A549 (cell line): ENCODE measurements around the gene GRK1. TPM values are rescaled to one million over a fixed set of nuclear protein-coding genes. Genes with fewer than 3 reads are reported as not detected.

ENCODE experiments used
- ATAC-seq, 2 experiments: fragments of 200-7000 bp in 1 of 2; fragments of >200 bp in 1 of 2; cut with Nextera tagmentation in 1 of 2; cut with Tn5 transposase in 1 of 2; 3 replicates each; pipeline versions ENCODE4 v1.8.0 to v1.9.1; 2018 to 2020; ENCODE audit warnings: mild to moderate bottlenecking in 1 of 2, moderate library complexity in 1 of 2
- CTCF ChIA-PET: fragments of 300-600 bp; sonication (Branson Sonifier 250); formaldehyde crosslinking; extraction: SDS; loops from one replicate; lab custom pipeline; 2021; ENCODE audit warnings: antibody characterized with exemption, inconsistent platforms; lab: Yijun Ruan, JAX
- POLR2A ChIA-PET: fragments of 350-600 bp; formaldehyde crosslinking; extraction: SDS; loops from one replicate; lab custom pipeline; 2021; ENCODE audit warnings: antibody characterized with exemption, inconsistent platforms; lab: Yijun Ruan, JAX
- DNase-seq, 2 experiments: peaks; one replicate each; pipeline versions ENCODE4 v3.0.0 to v3.0.0-alpha.2; 2011 to 2016; ENCODE audit warnings: low read depth in 1 of 2, low spot score in 1 of 2
- FAIRE-seq: peaks from 2 replicates; lab custom pipeline; 2011; peaks lifted over from hg19 to GRCh38; lab: Jason Lieb, UNC
- H3K27ac ChIP-seq, 2 experiments: fragments of >200 bp; sonication (Bioruptor Twin); formaldehyde crosslinking; 3 replicates each; pipeline ENCODE4 v1.5.1; 2016 to 2017
- H3K4me1 ChIP-seq: fragments of >200 bp; sonication (Bioruptor Twin); formaldehyde crosslinking; 3 replicates; pipeline ENCODE4 v1.6.1; 2016
- H3K4me2 ChIP-seq: fragments of >200 bp; sonication (Bioruptor Twin); formaldehyde crosslinking; 3 replicates; pipeline ENCODE4 v1.6.1; 2016
- H3K4me3 ChIP-seq: fragments of >200 bp; sonication (Bioruptor Twin); formaldehyde crosslinking; 3 replicates; pipeline ENCODE4 v1.5.1; 2016
- H3K9me3 ChIP-seq: fragments of >200 bp; sonication (Bioruptor Twin); formaldehyde crosslinking; 3 replicates; pipeline ENCODE4 v1.6.1; 2016
- CTCF ChIP-seq: fragments of >200 bp; sonication (Bioruptor Twin); formaldehyde crosslinking; IDR thresholded peaks from 3 replicates; pipeline ENCODE4 v1.5.1; 2016
- E2F6 ChIP-seq: IDR thresholded peaks from 2 replicates; pipeline ENCODE4 v1.6.1; 2012; ENCODE audit warnings: low read depth, borderline replicate concordance
- ELK1 ChIP-seq: fragments of 150-350 bp; IDR thresholded peaks from 2 replicates; pipeline ENCODE4 v1.6.1; 2014; ENCODE audit warnings: low read depth, mild to moderate bottlenecking, low read length
- EP300 ChIP-seq, 2 experiments: fragments of >200 bp; sonication (Bioruptor Twin); formaldehyde crosslinking; IDR thresholded peaks; 2 replicates in 1 of 2; 3 replicates in 1 of 2; pipeline ENCODE4 v1.6.1; 2016 to 2017
- FOSL2 ChIP-seq, 2 experiments: fragments of 450-650 bp in 1 of 2; fragments of >200 bp in 1 of 2; sonication (Bioruptor Twin) in 1 of 2; formaldehyde crosslinking; IDR thresholded peaks; 2 replicates each; pipeline versions ENCODE4 v1.5.0 to v1.6.1; 2016 to 2020; ENCODE audit warnings: mild to moderate bottlenecking in 1 of 2, moderate library complexity in 1 of 2
- HEYL ChIP-seq: fragments of 250-450 bp; sonication (Bioruptor Pico); IDR thresholded peaks from 2 replicates; pipeline ENCODE4 v1.8.0; 2021; ENCODE audit warnings: mild to moderate bottlenecking, moderate library complexity
- KDM5A ChIP-seq: fragments of 200-600 bp; sonication (generic); IDR thresholded peaks from 2 replicates; pipeline ENCODE4 v1.6.1; 2016; ENCODE audit warnings: antibody characterized with exemption, mild to moderate bottlenecking
- NFE2L2 ChIP-seq: fragments of 150-350 bp; conservative IDR thresholded peaks from 2 replicates; pipeline ENCODE4 v1.6.1; 2014; ENCODE audit warnings: low read length
- NR3C1 ChIP-seq: fragments of >200 bp; sonication (Bioruptor Twin); formaldehyde crosslinking; IDR thresholded peaks from 3 replicates; pipeline ENCODE4 v1.6.1; 2017
- PBX3 ChIP-seq: IDR thresholded peaks from 2 replicates; pipeline ENCODE4 v1.6.1; 2012
- RARB ChIP-seq: fragments of 250-450 bp; sonication (Bioruptor Pico); IDR thresholded peaks from 2 replicates; pipeline ENCODE4 v1.8.0; 2021; ENCODE audit warnings: mild to moderate bottlenecking, moderate library complexity
- RCOR1 ChIP-seq: fragments of 150-350 bp; IDR thresholded peaks from 2 replicates; pipeline ENCODE4 v1.6.1; 2014; ENCODE audit warnings: antibody characterized with exemption, low read length, low read depth
- TFCP2L1 ChIP-seq: fragments of 250-450 bp; sonication (Bioruptor Pico); IDR thresholded peaks from 2 replicates; pipeline ENCODE4 v1.5.0; 2021; ENCODE audit warnings: mild to moderate bottlenecking
- ZC3H11A ChIP-seq: fragments of 450-650 bp; IDR thresholded peaks from 2 replicates; pipeline ENCODE4 v1.6.1; 2014; ENCODE audit warnings: antibody characterized with exemption, mild to moderate bottlenecking
- ZFP36 ChIP-seq: fragments of 450-650 bp; IDR thresholded peaks from 2 replicates; pipeline ENCODE4 v1.6.1; 2014; ENCODE audit warnings: borderline replicate concordance; ENCODE audit not compliant: partially characterized antibody
- WGBS: methylation state at CpG from one replicate; pipeline ENCODE4 v1.1.6; 2017; ENCODE audit errors: missing lambda C conversion rate; 5-methylcytosine and 5-hydroxymethylcytosine counted together
- polyA plus RNA-seq, 4 experiments: library from polyadenylated mRNA; depleted of rRNA in 3 of 4; stranded (reverse); fragments of >200 nt; fragmentation: RNase III in 1 of 4; extraction: RNeasy Plus Mini Kit Qiagen cat#74134 plus additional on column Dnase treatment in 1 of 4; gene quantifications; 2 replicates in 3 of 4; 3 replicates in 1 of 4; pipeline ENCODE4 v1.2.3, GENCODE V29; 2011 to 2017
- TF ChIP-seq, protein P1 (sequence below): IDR thresholded peaks from 2 replicates; pipeline ENCODE4 v1.6.1; 2012
- TF ChIP-seq, protein P2 (sequence below): fragments of 450-650 bp; IDR thresholded peaks from 2 replicates; pipeline ENCODE4 v1.6.1; 2014; ENCODE audit warnings: antibody characterized with exemption

GRK1 gene
- polyA plus RNA-seq, 2 of the 4 experiments (the other 2 are of a cell fraction), result not detected

GRCh38 chr13:113669755-113670341 is 2.8 kb downstream of the GRK1 start:
- Histone ChIP-seq H3K4me3 (no peak overlapping the region), H3K27ac (no peak overlapping the region)
- no peak for DNase-seq
- 71% methylated on average over 9 of the region's 21 CpGs for WGBS
- TF ChIP-seq, protein P1, sequence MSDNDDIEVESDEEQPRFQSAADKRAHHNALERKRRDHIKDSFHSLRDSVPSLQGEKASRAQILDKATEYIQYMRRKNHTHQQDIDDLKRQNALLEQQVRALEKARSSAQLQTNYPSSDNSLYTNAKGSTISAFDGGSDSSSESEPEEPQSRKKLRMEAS, result no peak
- TF ChIP-seq CTCF (no peak), E2F6 (no peak), ZFP36 (no peak)
- TF ChIP-seq, all 56 proteins: peak for 0
- H3K4me1 ChIP-seq, result no peaks in the 10 kb centered on the region
- ChIA-PET CTCF (no interaction called here), POLR2A (no interaction called here)
- H3K9me3 ChIP-seq, result no peaks in the 10 kb centered on the region
- no peak overlapping the region for H3K4me2 ChIP-seq
- FAIRE-seq (no peak), ATAC-seq (no peak)

DNA sequence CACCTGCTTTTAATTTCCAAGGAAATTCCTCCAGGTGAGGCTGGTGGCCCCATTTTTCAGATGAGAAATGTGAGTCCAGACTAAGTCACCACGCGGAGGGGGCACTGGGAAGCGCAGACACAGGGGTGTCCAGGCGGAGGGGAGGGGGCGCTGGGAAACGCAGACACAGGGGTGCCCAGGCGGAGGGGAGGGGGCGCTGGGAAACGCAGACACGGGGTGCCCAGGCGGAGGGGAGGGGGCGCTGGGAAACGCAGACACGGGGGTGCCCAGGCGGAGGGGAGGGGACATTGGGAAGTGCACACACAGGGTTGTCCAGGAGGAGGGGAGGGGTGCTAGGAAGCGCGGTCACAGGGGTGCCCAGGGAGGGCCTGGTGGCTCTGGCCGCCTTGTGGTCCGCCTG is 3.5 kb downstream of the GRK1 start:
- H3K27ac ChIP-seq, result no peak overlapping the region
- WGBS, result 97% methylated on average over 6 of the region's 19 CpGs
- no peak overlapping the region for H3K4me3 ChIP-seq
- CTCF ChIA-PET, result no interaction called here
- FAIRE-seq (no peak), DNase-seq (no peak), ATAC-seq (no peak)
- H3K9me3 ChIP-seq, result no peaks in the 10 kb centered on the region
- POLR2A ChIA-PET, result no interaction called here
- no peak overlapping the region for H3K4me2 ChIP-seq
- H3K4me1 ChIP-seq, result no peaks in the 10 kb centered on the region
- no peak for TF ChIP-seq RARB
- TF ChIP-seq FOSL2 (IDR thresholded peaks at IDR 0.05), result no peak
- no peak for TF ChIP-seq FOSL2 (CRISPR knock-in tag; IDR thresholded peaks at IDR 0.05)
- TF ChIP-seq PBX3, result no peak
- no peak for TF ChIP-seq EP300 (IDR thresholded peaks at IDR 0.05)
- no peak for TF ChIP-seq TFCP2L1
- no peak for TF ChIP-seq KDM5A
- TF ChIP-seq HEYL (CRISPR knock-in tag), result no peak
- TF ChIP-seq NFE2L2, result no peak
- TF ChIP-seq ZC3H11A, result no peak

- Histone ChIP-seq H3K4me3 (no peak overlapping the region), H3K4me2 (no peak overlapping the region), H3K4me1 (no peaks in the 10 kb centered on the region), H3K9me3 (no peaks in the 10 kb centered on the region), H3K27ac (no peak overlapping the region)
- ChIA-PET POLR2A (no interaction called here), CTCF (interaction anchor here (1.2 kb wide), 1 partner anchor 53 kb away, joined by 4 read pairs; no protein-coding TSS in a partner anchor)
- DNase-seq (no peak), ATAC-seq (no peak), FAIRE-seq (no peak)
- 83% methylated on average over 40 of the region's 54 CpGs for WGBS
- TF ChIP-seq PBX3 (no peak), KDM5A (no peak), RARB (no peak), ZC3H11A (no peak), NR3C1 (no peak), RCOR1 (no peak), ELK1 (no peak)
- TF ChIP-seq, protein P2, sequence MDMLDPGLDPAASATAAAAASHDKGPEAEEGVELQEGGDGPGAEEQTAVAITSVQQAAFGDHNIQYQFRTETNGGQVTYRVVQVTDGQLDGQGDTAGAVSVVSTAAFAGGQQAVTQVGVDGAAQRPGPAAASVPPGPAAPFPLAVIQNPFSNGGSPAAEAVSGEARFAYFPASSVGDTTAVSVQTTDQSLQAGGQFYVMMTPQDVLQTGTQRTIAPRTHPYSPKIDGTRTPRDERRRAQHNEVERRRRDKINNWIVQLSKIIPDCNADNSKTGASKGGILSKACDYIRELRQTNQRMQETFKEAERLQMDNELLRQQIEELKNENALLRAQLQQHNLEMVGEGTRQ, result no peak
- TF ChIP-seq, protein P1, result no peak
Measured at GRCh38 chr13:113671066-113672001, 4.3 kb downstream of the GRK1 start.
